Measurements from ENCODE around the gene BATF. TPM values are rescaled to one million over a fixed set of nuclear protein-coding genes. Genes with fewer than 3 reads are reported as not detected.
A peak's percentile ranks its signal among the peaks of the same experiment; 100 is the strongest.
"Not testable (repeated sequence)": the region's sequence is repeated elsewhere in the genome, so short reads cannot be mapped to it uniquely, and the experiment has no call there.

The BATF gene, protein sequence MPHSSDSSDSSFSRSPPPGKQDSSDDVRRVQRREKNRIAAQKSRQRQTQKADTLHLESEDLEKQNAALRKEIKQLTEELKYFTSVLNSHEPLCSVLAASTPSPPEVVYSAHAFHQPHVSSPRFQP
- total RNA-seq: 1 to 10 TPM; 1.4 to 6.2 TPM

DNA sequence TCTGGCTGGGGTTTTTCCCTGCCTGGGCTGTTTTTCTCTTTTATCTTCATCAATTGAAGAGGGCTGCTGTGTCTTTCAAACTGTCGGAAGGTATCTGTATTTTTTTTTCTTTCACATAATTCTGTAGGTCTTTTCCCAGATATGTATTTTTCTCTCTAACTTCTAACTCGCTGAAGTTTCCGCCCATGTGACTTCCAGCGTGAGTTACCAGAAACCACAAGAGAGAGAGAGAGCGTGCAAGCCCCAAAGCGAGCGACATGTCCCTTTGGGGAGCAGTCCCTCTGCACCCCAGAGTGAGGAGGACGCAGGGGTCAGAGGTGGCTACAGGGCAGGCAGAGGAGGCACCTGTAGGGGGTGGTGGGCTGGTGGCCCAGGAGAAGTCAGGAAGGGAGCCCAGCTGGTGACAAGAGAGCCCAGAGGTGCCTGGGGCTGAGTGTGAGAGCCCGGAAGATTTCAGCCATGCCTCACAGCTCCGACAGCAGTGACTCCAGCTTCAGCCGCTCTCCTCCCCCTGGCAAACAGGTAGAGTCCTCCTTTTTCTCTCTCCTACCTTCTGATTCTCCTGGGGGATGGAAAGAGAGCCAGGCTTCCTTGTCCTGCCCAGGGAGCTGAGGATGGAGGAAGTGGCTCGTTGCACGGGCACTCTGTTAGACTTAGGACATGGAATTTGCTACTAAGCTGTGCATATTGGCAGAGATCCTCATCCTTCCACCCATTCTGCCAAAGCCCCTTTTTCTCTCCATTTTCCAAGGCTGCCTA is at the start of gene BATF:
TSS of gene BATF (plus strand) at position 246 of the 759 bp plus-strand sequence. CDS start at position 460, 214 bp downstream.
- Histone ChIP-seq H3K4me1 (peaks cover 0 to 13% of the 10 kb centered on the region in 2 donors), H3K36me3 (no peaks in the 10 kb centered on the region), H3K27ac (peak within 1 kb of the TSS in 1 of 2 donors; percentile 57), H3K4me3 (peak within 1 kb of the TSS; percentile 16 to 37), H3K27me3 (no peaks in the 10 kb centered on the region), H3K9me3 (no peaks in the 10 kb centered on the region)
- TF ChIP-seq, protein P1, sequence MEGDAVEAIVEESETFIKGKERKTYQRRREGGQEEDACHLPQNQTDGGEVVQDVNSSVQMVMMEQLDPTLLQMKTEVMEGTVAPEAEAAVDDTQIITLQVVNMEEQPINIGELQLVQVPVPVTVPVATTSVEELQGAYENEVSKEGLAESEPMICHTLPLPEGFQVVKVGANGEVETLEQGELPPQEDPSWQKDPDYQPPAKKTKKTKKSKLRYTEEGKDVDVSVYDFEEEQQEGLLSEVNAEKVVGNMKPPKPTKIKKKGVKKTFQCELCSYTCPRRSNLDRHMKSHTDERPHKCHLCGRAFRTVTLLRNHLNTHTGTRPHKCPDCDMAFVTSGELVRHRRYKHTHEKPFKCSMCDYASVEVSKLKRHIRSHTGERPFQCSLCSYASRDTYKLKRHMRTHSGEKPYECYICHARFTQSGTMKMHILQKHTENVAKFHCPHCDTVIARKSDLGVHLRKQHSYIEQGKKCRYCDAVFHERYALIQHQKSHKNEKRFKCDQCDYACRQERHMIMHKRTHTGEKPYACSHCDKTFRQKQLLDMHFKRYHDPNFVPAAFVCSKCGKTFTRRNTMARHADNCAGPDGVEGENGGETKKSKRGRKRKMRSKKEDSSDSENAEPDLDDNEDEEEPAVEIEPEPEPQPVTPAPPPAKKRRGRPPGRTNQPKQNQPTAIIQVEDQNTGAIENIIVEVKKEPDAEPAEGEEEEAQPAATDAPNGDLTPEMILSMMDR (IDR thresholded peaks at IDR 0.05): no peak
- DNase-seq (ENCODE audit: low spot score): no peak

DNA sequence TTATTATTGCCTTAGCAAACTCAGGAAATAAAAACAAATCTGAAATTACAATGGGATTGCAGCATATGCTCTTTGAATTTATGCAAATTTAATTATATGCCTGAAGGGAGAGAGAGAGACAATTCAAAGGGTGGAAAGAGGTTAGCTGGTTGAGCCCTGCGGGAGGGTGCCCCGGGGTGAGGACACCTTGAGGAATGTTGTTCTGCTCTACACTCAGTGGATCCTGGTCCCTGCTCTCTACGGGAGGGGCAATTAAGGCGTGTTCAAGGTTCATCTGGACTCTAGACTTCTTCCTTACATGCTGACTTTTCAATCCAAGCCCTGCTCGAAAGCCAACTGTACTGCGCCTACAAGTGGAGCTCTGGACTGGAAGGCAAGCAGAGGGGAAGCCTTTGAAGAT is 48.1 kb upstream of the BATF start:
- not testable (repeated sequence) for DNase-seq (ENCODE audit: low spot score)
- H3K36me3 ChIP-seq: peaks cover 42% of the 10 kb centered on the region

DNA sequence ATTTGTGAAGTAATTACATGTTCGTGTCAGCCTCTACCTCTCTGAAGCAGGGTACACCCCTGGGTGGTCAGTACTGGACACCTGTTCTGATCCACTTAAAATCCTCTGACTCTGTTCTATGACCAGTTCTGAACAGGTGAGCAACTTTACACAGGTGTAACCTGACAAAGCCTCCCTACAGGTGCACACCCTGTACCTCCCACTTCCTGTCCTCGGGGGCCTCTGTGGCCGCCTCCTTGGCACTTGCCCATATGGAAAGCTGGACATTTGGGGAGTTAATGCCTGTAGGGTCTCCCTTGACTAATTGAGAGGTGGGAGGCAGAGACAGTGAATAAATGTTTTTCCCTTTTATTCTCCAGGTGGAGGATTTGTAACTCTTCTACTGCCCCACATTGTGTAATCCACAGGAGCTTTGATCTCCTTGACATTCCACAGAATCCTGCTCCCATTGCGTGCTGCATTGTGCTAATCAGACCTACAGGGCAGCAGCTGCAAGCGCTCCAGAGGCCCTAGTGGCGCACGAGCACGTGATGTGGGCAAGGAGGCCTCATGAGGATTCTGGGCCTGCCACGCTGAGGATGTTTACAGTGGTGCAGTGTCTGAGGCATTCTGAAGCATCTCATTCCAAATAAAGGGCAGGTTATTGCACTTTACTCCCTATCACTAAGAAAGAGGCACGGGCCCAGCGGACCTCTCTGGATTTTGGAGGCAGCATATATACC is 45.8 kb upstream of the BATF start:
- Histone ChIP-seq H3K4me3 (no peak overlapping the region), H3K27ac (no peak overlapping the region), H3K36me3 (peaks cover 18% of the 10 kb centered on the region), H3K9me3 (no peaks in the 10 kb centered on the region), H3K4me1 (peaks cover 0 to 5% of the 10 kb centered on the region in 2 donors), H3K27me3 (no peaks in the 10 kb centered on the region)
- TF ChIP-seq, protein P1 (IDR thresholded peaks at IDR 0.05): no peak
- no peak for DNase-seq (ENCODE audit: low spot score)

More for the DNA sequence above, 48.1 kb upstream of the BATF start:
- not testable (repeated sequence) for H3K4me3 ChIP-seq, H3K27ac ChIP-seq, H3K9me3 ChIP-seq, H3K4me1 ChIP-seq, H3K27me3 ChIP-seq

DNA sequence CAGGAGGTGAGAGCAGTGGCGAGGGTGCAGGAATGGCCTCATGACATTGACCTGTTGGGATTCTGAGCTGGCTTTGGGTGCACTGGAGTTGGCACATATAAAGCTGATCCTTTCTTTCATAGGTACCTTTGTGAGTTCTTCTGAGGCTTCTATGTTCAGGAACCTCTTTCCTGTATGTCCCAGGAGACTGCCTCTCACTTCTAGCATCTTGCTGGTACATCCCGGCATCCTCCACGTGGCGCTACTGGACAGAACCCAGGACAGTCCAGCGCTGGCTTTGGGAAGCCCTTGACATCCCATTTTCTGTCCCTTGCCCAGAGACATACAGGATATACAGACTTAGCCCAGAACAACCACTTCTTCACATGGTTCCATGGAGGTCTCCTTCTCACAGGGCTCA is 44.4 kb upstream of the BATF start:
- Histone ChIP-seq H3K27ac (no peak overlapping the region), H3K36me3 (peaks cover 4% of the 10 kb centered on the region), H3K27me3 (no peaks in the 10 kb centered on the region), H3K9me3 (no peaks in the 10 kb centered on the region), H3K4me3 (no peak overlapping the region), H3K4me1 (peaks cover 0 to 5% of the 10 kb centered on the region in 2 donors)
- no peak for DNase-seq (ENCODE audit: low spot score)
- TF ChIP-seq, protein P1 (IDR thresholded peaks at IDR 0.05): no peak

DNA sequence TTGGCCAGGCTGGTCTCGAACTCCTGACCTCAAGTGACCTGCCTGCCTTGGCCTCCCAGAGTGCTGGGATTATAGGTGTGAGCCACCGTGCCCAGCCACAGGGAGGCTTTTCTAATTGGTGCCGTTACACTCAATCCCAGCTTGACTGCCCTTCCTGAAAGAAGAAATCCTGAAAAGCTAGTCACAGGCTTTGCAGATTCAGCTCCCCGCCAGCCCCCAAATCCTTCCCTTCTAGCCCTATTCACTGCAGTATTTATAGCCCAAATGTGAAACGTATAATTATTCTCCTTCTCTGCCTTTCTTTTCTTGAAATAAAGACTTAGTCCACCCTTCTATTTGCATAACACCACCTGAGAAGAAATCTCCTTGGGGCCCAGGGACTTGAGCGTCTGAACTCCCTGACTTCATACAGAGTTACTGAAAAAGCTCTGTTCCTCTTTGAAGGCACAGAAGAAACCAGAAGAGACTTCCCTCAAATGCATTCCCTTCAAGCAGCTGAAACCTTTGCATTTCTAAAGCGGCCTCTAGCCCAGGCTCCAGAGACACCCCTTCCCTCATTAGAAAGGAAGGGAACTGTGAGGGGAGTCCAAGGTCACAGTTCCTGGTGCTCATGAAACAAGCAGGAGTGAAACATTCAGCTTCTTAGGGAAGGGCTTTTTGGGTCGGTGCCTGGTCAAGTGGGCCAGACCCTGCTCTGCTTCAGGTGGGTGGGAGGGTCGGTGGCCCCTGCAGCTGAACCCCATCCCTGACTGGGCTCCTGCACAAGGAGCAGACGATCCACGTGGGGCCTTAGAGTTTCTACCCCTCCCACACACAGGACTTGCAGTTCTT is 42.3 kb upstream of the BATF start:
- no peaks in the 10 kb centered on the region for H3K36me3 ChIP-seq
- no peak for DNase-seq (ENCODE audit: low spot score)
- TF ChIP-seq, protein P1 (IDR thresholded peaks at IDR 0.05): no peak
- H3K27me3 ChIP-seq: no peaks in the 10 kb centered on the region
- no peaks in the 10 kb centered on the region for H3K9me3 ChIP-seq
- peaks cover 0 to 5% of the 10 kb centered on the region in 2 donors for H3K4me1 ChIP-seq
- no peak overlapping the region for H3K4me3 ChIP-seq
- no peak overlapping the region for H3K27ac ChIP-seq

Measured in right atrium auricular region (tissue), 2 donors.